HepG2 (cell line): ENCODE data around the gene TTC28. TPM values are rescaled to one million over a fixed set of nuclear protein-coding genes. Genes with fewer than 3 reads are reported as not detected.

Experiments
- ATAC-seq: fragments of 200-7000 bp; cut with Tn5 transposase; 3 replicates; pipeline ENCODE4 v1.9.1; 2020; ENCODE audit warnings: mild to moderate bottlenecking, moderate library complexity
- BruUV-seq: library from RNA; stranded (reverse); fragments of 400-500 nt; replicated peaks from 2 replicates; lab custom pipeline; 2021; lab: Mats Ljungman, UMichigan
- CTCF ChIA-PET: fragments of 300-600 bp; formaldehyde crosslinking; extraction: SDS; loops from one replicate; lab custom pipeline; 2021; ENCODE audit warnings: low total read pairs, inconsistent platforms, low intra/inter-chr PET ratio; lab: Yijun Ruan, JAX
- POLR2A ChIA-PET: fragments of 350-600 bp; sonication (Branson Sonifier 250); formaldehyde crosslinking; loops from one replicate; lab custom pipeline; 2020; ENCODE audit warnings: antibody characterized with exemption, inconsistent platforms; lab: Yijun Ruan, JAX
- DNase-seq: peaks from one replicate; pipeline ENCODE4 v3.0.0-alpha.2; 2015; ENCODE audit warnings: low spot score
- FAIRE-seq: peaks from 3 replicates; lab custom pipeline; 2011; peaks lifted over from hg19 to GRCh38; lab: Jason Lieb, UNC
- H2AFZ ChIP-seq: one replicate; pipeline ENCODE4 v1.6.1; 2011; ENCODE audit warnings: low read length, inconsistent platforms
- H3K27ac ChIP-seq: fragments of 300-600 bp; 3 replicates; pipeline ENCODE4 v1.8.0; 2011; ENCODE audit warnings: mixed run types, mild to moderate bottlenecking, mixed read lengths, low read length, inconsistent platforms; ENCODE audit not compliant: insufficient read depth; ENCODE audit errors: extremely low read length
- H3K27me3 ChIP-seq, 2 experiments: fragments of 200-600 bp in 1 of 2; 2 replicates in 1 of 2; 3 replicates in 1 of 2; pipeline versions ENCODE4 v1.6.0 to v1.8.0; 2011; ENCODE audit warnings: low read length in 2 of 2, mild to moderate bottlenecking in 2 of 2, moderate library complexity in 2 of 2, inconsistent platforms in 1 of 2; ENCODE audit not compliant: insufficient read depth in 2 of 2, control insufficient read depth in 1 of 2
- H3K36me3 ChIP-seq, 2 experiments: fragments of 200-600 bp in 1 of 2; replicated peaks in 1 of 2; 2 replicates in 1 of 2; 3 replicates in 1 of 2; pipeline versions ENCODE4 v1.5.1 to v1.8.0; 2011; ENCODE audit warnings: low read length in 2 of 2, inconsistent platforms in 1 of 2; ENCODE audit not compliant: insufficient read depth in 2 of 2, control insufficient read depth in 1 of 2
- H3K4me1 ChIP-seq: 2 replicates; pipeline ENCODE4 v1.5.1; 2012; ENCODE audit warnings: low read length, inconsistent platforms; ENCODE audit not compliant: insufficient read depth
- H3K4me2 ChIP-seq: 2 replicates; pipeline ENCODE4 v1.6.0; 2011; ENCODE audit warnings: low read depth, low read length, inconsistent platforms
- H3K4me3 ChIP-seq, 3 experiments: fragments of 200-600 bp in 1 of 3; sonication (generic), shearing (Covaris generic) in 1 of 3; replicated peaks in 1 of 3; 2 replicates each; pipeline ENCODE4 v1.5.1; 2011 to 2016; ENCODE audit warnings: low read length in 3 of 3, inconsistent platforms in 2 of 3, low read depth in 2 of 3, mild to moderate bottlenecking in 2 of 3, control low read depth in 1 of 3, mixed read lengths in 1 of 3; ENCODE audit not compliant: insufficient read depth in 1 of 3
- H3K79me2 ChIP-seq: one replicate; pipeline ENCODE4 v1.6.1; 2011; ENCODE audit warnings: low read length, inconsistent platforms; ENCODE audit not compliant: insufficient read depth
- H3K9ac ChIP-seq: 2 replicates; pipeline ENCODE4 v1.6.0; 2011; ENCODE audit warnings: mild to moderate bottlenecking, low read depth, low read length, inconsistent platforms; ENCODE audit not compliant: insufficient read depth
- H3K9me3 ChIP-seq: 2 replicates; pipeline ENCODE4 v1.5.1; 2012; ENCODE audit warnings: mild to moderate bottlenecking, low read length
- H4K20me1 ChIP-seq: 2 replicates; pipeline ENCODE4 v1.6.0; 2011; ENCODE audit warnings: inconsistent platforms, mild to moderate bottlenecking, low read length, moderate library complexity; ENCODE audit not compliant: insufficient read depth
- AKAP8 ChIP-seq: sonication (generic); formaldehyde crosslinking; IDR thresholded peaks from 2 replicates; pipeline ENCODE4 v1.5.1; 2020; ENCODE audit warnings: mild to moderate bottlenecking, missing genetic modification reagents
- FOXC1 ChIP-seq: sonication (generic); formaldehyde crosslinking; IDR thresholded peaks from 2 replicates; pipeline ENCODE4 v1.8.0; 2022; ENCODE audit warnings: mild to moderate bottlenecking, missing genetic modification reagents, borderline replicate concordance
- NFIB ChIP-seq: sonication (generic); formaldehyde crosslinking; IDR thresholded peaks from 2 replicates; pipeline ENCODE4 v1.9.0; 2021; ENCODE audit warnings: missing genetic modification reagents, mild to moderate bottlenecking, borderline replicate concordance
- ZNF672 ChIP-seq: sonication (generic); formaldehyde crosslinking; IDR thresholded peaks from 2 replicates; pipeline ENCODE4 v1.8.1; 2022; ENCODE audit warnings: missing genetic modification reagents
- ZNF720 ChIP-seq: sonication (generic); formaldehyde crosslinking; IDR thresholded peaks from 2 replicates; pipeline ENCODE4 v1.4.0; 2020; ENCODE audit warnings: missing genetic modification reagents
- WGBS: methylation state at CpG from one replicate; pipeline ENCODE4 v1.1.6; 2017; ENCODE audit warnings: low lambda C conversion rate; 5-methylcytosine and 5-hydroxymethylcytosine counted together
- in situ Hi-C: cut with HindIII; loops from 2 replicates; pipeline ENCODE4 v1.10.0; 2017; ENCODE audit warnings: low pct_unique_long_range_greater_than_20kb; ENCODE audit not compliant: extremely low pct_ligation_motif_present
- intact Hi-C: fragments of 100-400 bp; cut with micrococcal nuclease; formaldehyde crosslinking; loops from one replicate; pipeline ENCODE4 v1.10.0; 2022; ENCODE audit not compliant: unreplicated experiment
- polyA plus RNA-seq, 8 experiments: library from polyadenylated mRNA; depleted of rRNA in 3 of 8; stranded (reverse) in 7 of 8; unstranded in 1 of 8; fragments of >200 nt; fragmentation: Illumina TruSeq in 4 of 8; extraction: Trizol in 4 of 8; gene quantifications; 2 replicates each; pipeline versions ENCODE4 v1.2.1 to v1.2.3, GENCODE V29; 2011 to 2016; ENCODE audit warnings: low read depth in 4 of 8, missing spikeins in 1 of 8, mixed read lengths in 1 of 8; ENCODE audit not compliant: insufficient read depth in 1 of 8
- total RNA-seq, 5 experiments: library from RNA; depleted of rRNA; stranded (reverse); fragments of >200 nt; fragmentation: Illumina TruSeq; extraction: Trizol; gene quantifications; 2 replicates each; pipeline ENCODE4 v1.2.3, GENCODE V29; 2016; ENCODE audit warnings: low read depth in 1 of 5

Gene TTC28
- total and polyA plus RNA-seq, 2 of the 13 experiments (the other 11 are each of a cell fraction or from before 2014, with no cell fraction given) = 4.2 to 13.1 TPM

DNA sequence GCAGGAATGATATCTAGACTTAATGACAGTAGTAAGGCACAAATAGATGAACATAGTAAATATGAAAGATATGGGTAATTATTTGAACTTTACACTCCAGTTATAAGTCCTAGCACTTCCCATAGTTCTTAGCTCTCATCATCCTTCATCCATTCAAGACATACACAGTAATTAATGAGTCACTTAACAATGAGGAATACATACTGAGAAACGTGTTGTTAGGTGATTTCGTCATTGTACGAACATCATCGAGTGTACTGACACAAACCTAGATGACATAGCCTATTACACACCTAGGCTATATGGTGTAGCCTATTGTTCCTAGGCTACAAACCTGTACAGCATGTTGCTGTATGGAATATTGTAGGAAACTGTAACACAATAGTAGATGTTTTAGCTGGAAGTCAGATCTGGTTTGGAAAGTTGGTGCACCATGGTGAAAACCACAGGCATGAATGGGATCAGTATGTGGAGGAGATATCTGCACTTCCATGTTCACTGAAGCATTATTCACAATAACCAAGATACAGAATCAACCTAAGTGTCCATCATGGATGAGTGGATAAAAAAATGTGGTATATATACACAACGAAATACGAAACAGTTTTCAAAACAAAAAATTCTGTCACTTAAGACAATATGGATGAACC is 530.7 kb downstream of the TTC28 start:
- peaks cover 13% of the 10 kb centered on the region for H3K4me1 ChIP-seq
- H3K4me3 ChIP-seq = no peak overlapping the region
- no peak for FAIRE-seq
- no peak for ATAC-seq
- intact Hi-C loops (no loop called here), in situ Hi-C loops (no loop called here)
- POLR2A ChIA-PET = no interaction called here
- BruUV-seq = no TSS peak
- no peak for DNase-seq
- no peaks in the 10 kb centered on the region for H3K27me3 ChIP-seq
- H3K9me3 ChIP-seq = no peaks in the 10 kb centered on the region
- CTCF ChIA-PET = no interaction called here
- H4K20me1 ChIP-seq = no peaks in the 10 kb centered on the region; the same call in 1 of the 2 replicates
- no peak overlapping the region for H2AFZ ChIP-seq
- no peak overlapping the region for H3K9ac ChIP-seq
- no peaks in the 10 kb centered on the region for H3K79me2 ChIP-seq
- H3K36me3 ChIP-seq = no peaks in the 10 kb centered on the region; a peak in 1 of 5 replicates
- no peak overlapping the region for H3K4me2 ChIP-seq
- TF ChIP-seq NFIB (CRISPR knock-in tag) (no peak), ZNF672 (no peak)
- no peak overlapping the region for H3K27ac ChIP-seq
- 90% methylated on average over 6 of the region's 6 CpGs for WGBS

DNA sequence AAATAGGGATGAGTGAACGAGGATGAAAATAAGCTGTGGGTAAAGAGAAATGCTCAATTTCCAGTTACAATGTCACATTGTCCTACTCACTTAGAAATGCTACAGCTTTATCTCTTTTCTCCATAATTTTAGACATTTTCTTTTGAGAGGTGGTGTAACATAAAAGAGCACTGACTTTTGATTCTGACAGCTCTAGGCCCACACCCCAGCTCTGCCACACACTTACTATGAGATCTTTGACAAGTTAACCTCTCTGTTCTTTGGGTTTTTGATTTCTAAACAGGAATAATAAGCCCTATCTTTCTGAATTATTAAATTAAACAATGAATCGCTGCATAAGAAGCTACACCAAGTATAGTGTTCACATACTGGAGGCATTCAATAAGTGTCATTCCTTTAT is 532.2 kb downstream of the TTC28 start:
- FAIRE-seq = no peak
- POLR2A ChIA-PET = no interaction called here
- DNase-seq = no peak
- TF ChIP-seq ZNF720 (CRISPR knock-in tag) (no peak), FOXC1 (CRISPR knock-in tag) (no peak), AKAP8 (CRISPR knock-in tag) (no peak)
- Histone ChIP-seq H2AFZ (no peak overlapping the region), H3K79me2 (no peaks in the 10 kb centered on the region), H3K4me2 (no peak overlapping the region), H3K27me3 (no peaks in the 10 kb centered on the region), H3K27ac (no peak overlapping the region), H3K9me3 (no peaks in the 10 kb centered on the region), H3K4me3 (no peak overlapping the region), H4K20me1 (no peaks in the 10 kb centered on the region; the same call in 1 of the 2 replicates), H3K36me3 (no peaks in the 10 kb centered on the region; a peak in 1 of 5 replicates), H3K4me1 (peaks cover 13% of the 10 kb centered on the region), H3K9ac (no peak overlapping the region)
- CTCF ChIA-PET = no interaction called here
- WGBS = 97% methylated on average over 2 of the region's 2 CpGs
- no peak for ATAC-seq
- in situ Hi-C loops = no loop called here
- no TSS peak for BruUV-seq
- intact Hi-C loops = no loop called here
